H1 (cell line): ENCODE data around the gene SMIM9. TPM values are rescaled to one million over a fixed set of nuclear protein-coding genes. Genes with fewer than 3 reads are reported as not detected.

Experiments
- CTCF ChIA-PET: fragments of 300-600 bp; sonication (Branson Sonifier 250); formaldehyde crosslinking; loops from one replicate; lab custom pipeline; 2021; ENCODE audit not compliant: partially characterized antibody; lab: Charles Lee
- POLR2A ChIA-PET: fragments of 300-600 bp; sonication (Branson Sonifier 250); formaldehyde crosslinking; loops from one replicate; lab custom pipeline; 2021; ENCODE audit warnings: inconsistent platforms; ENCODE audit not compliant: partially characterized antibody; lab: Charles Lee
- DNase-seq, 2 experiments: peaks; one replicate each; pipeline versions ENCODE4 v3.0.0 to v3.0.0-alpha.2; 2010 to 2022; ENCODE audit warnings: low spot score in 2 of 2, low read depth in 1 of 2, mixed read lengths in 1 of 2
- FAIRE-seq: peaks from 2 replicates; lab custom pipeline; 2011; peaks lifted over from hg19 to GRCh38; lab: Jason Lieb, UNC
- H2AFZ ChIP-seq: 2 replicates; pipeline ENCODE4 v1.8.1; 2012; ENCODE audit warnings: low read length, inconsistent platforms
- H2AK5ac ChIP-seq: 2 replicates; pipeline ENCODE4 v1.6.1; 2013; ENCODE audit warnings: low read depth, low read length
- H2BK120ac ChIP-seq: replicated peaks from 2 replicates; pipeline ENCODE3; 2013; ENCODE audit warnings: low read depth, low read length, inconsistent platforms
- H2BK12ac ChIP-seq: 2 replicates; pipeline ENCODE4 v1.6.1; 2013; ENCODE audit warnings: low read depth, low read length
- H2BK15ac ChIP-seq: 2 replicates; pipeline ENCODE4 v1.6.1; 2013; ENCODE audit warnings: low read length
- H2BK20ac ChIP-seq: 2 replicates; pipeline ENCODE4 v1.6.1; 2013; ENCODE audit warnings: low read length
- H2BK5ac ChIP-seq: 2 replicates; pipeline ENCODE4 v1.6.1; 2013; ENCODE audit warnings: low read depth, low read length
- H3K14ac ChIP-seq: 2 replicates; pipeline ENCODE4 v1.6.1; 2013; ENCODE audit warnings: inconsistent platforms; ENCODE audit not compliant: insufficient read length
- H3K18ac ChIP-seq: 2 replicates; pipeline ENCODE4 v1.6.1; 2013; ENCODE audit warnings: low read length; ENCODE audit errors: extremely low read depth
- H3K23ac ChIP-seq: 2 replicates; pipeline ENCODE4 v1.6.1; 2013; ENCODE audit warnings: inconsistent platforms; ENCODE audit not compliant: insufficient read length
- H3K23me2 ChIP-seq: 2 replicates; pipeline ENCODE4 v1.6.1; 2013; ENCODE audit warnings: low read depth, low read length
- H3K27ac ChIP-seq: 2 replicates; pipeline ENCODE4 v1.6.1; 2011; ENCODE audit warnings: low read depth, low read length, inconsistent platforms
- H3K27me3 ChIP-seq, 4 experiments: replicated peaks in 1 of 4; 1 replicate in 1 of 4; 2 replicates in 3 of 4; pipeline versions ENCODE4 v1.6.1 to v1.8.1; 2011 to 2013; ENCODE audit warnings: low read length in 3 of 4, mild to moderate bottlenecking in 3 of 4, inconsistent platforms in 2 of 4, mixed read lengths in 2 of 4, moderate library complexity in 1 of 4; ENCODE audit not compliant: control insufficient read depth in 3 of 4, insufficient read depth in 3 of 4; ENCODE audit errors: extremely low read depth in 1 of 4
- H3K36me3 ChIP-seq, 4 experiments: 2 replicates each; pipeline versions ENCODE4 v1.6.1 to v1.8.1; 2011 to 2013; ENCODE audit warnings: mild to moderate bottlenecking in 4 of 4, low read length in 3 of 4, moderate library complexity in 2 of 4, control low read depth in 1 of 4, inconsistent platforms in 1 of 4; ENCODE audit not compliant: insufficient read depth in 4 of 4, control insufficient read depth in 2 of 4
- H3K4ac ChIP-seq: replicated peaks from 2 replicates; pipeline ENCODE3; 2013; ENCODE audit warnings: low read length, low read depth, mixed read lengths, inconsistent platforms; ENCODE audit not compliant: insufficient read length
- H3K4me1 ChIP-seq, 4 experiments: replicated peaks in 1 of 4; 1 replicate in 1 of 4; 2 replicates in 3 of 4; pipeline versions ENCODE4 v1.6.1 to v1.8.1; 2011 to 2013; ENCODE audit warnings: low read length in 3 of 4, inconsistent platforms in 2 of 4, mixed read lengths in 1 of 4; ENCODE audit not compliant: insufficient read depth in 4 of 4, control insufficient read depth in 3 of 4
- H3K4me2 ChIP-seq, 2 experiments: 2 replicates each; pipeline versions ENCODE4 v1.6.1 to v1.8.1; 2011 to 2013; ENCODE audit warnings: low read depth in 2 of 2, low read length in 2 of 2, control low read depth in 1 of 2, inconsistent platforms in 1 of 2, mild to moderate bottlenecking in 1 of 2; ENCODE audit not compliant: insufficient read depth in 1 of 2
- H3K4me3 ChIP-seq, 4 experiments: fragments of 200-600, 300-600 bp in 1 of 4; sonication (generic), shearing (Covaris generic), sonication (Bioruptor Twin) in 1 of 4; 2 replicates each; pipeline versions ENCODE4 v1.5.1 to v1.8.1; 2011 to 2016; ENCODE audit warnings: low read length in 4 of 4, low read depth in 3 of 4, control low read depth in 2 of 4, inconsistent platforms in 2 of 4, mild to moderate bottlenecking in 2 of 4, mixed read lengths in 1 of 4, moderate library complexity in 1 of 4; ENCODE audit not compliant: insufficient read depth in 2 of 4; ENCODE audit errors: extremely low read depth in 1 of 4
- H3K56ac ChIP-seq: replicated peaks from 2 replicates; pipeline ENCODE3; 2013; ENCODE audit warnings: low read depth, mild to moderate bottlenecking, mixed read lengths, low read length, inconsistent platforms; ENCODE audit not compliant: insufficient read length
- H3K79me1 ChIP-seq: 2 replicates; pipeline ENCODE4 v1.6.1; 2013; ENCODE audit warnings: low read depth, low read length, control low read depth
- H3K79me2 ChIP-seq, 2 experiments: 2 replicates each; pipeline versions ENCODE4 v1.6.1 to v1.8.1; 2012 to 2013; ENCODE audit warnings: low read length in 2 of 2, mild to moderate bottlenecking in 2 of 2, inconsistent platforms in 1 of 2; ENCODE audit not compliant: insufficient read depth in 2 of 2, control insufficient read depth in 1 of 2
- H3K9ac ChIP-seq, 4 experiments: replicated peaks in 1 of 4; 1 replicate in 1 of 4; 2 replicates in 3 of 4; pipeline versions ENCODE4 v1.6.1 to v1.8.1; 2011 to 2013; ENCODE audit warnings: low read depth in 3 of 4, low read length in 3 of 4, control low read depth in 2 of 4, mild to moderate bottlenecking in 2 of 4, moderate library complexity in 2 of 4, inconsistent platforms in 1 of 4; ENCODE audit errors: extremely low read depth in 1 of 4
- H3K9me3 ChIP-seq, 2 experiments: 2 replicates each; pipeline versions ENCODE4 v1.6.1 to v1.8.1; 2012 to 2013; ENCODE audit warnings: mild to moderate bottlenecking in 2 of 2, moderate library complexity in 2 of 2, control low read depth in 1 of 2, inconsistent platforms in 1 of 2, low read depth in 1 of 2, low read length in 1 of 2, mixed read lengths in 1 of 2; ENCODE audit not compliant: insufficient read depth in 2 of 2
- H4K20me1 ChIP-seq, 2 experiments: replicated peaks in 1 of 2; 2 replicates each; pipeline versions ENCODE3 to v1.8.1; 2011 to 2013; ENCODE audit warnings: inconsistent platforms in 2 of 2, low read length in 2 of 2, mild to moderate bottlenecking in 1 of 2; ENCODE audit not compliant: insufficient read depth in 2 of 2, control insufficient read depth in 1 of 2
- H4K5ac ChIP-seq: 2 replicates; pipeline ENCODE4 v1.6.1; 2013; ENCODE audit warnings: low read length, low read depth, mixed read lengths, inconsistent platforms; ENCODE audit not compliant: insufficient read length
- H4K8ac ChIP-seq: 2 replicates; pipeline ENCODE4 v1.8.0; 2013; ENCODE audit warnings: mild to moderate bottlenecking, moderate library complexity, low read length, inconsistent platforms; ENCODE audit not compliant: insufficient read depth; ENCODE audit errors: extremely low read depth
- H4K91ac ChIP-seq: replicated peaks from 2 replicates; pipeline ENCODE3; 2013; ENCODE audit warnings: low read length, mixed read lengths, inconsistent platforms; ENCODE audit not compliant: insufficient read length
- CHD1 ChIP-seq: IDR thresholded peaks from 2 replicates; pipeline ENCODE4 v1.6.1; 2012; ENCODE audit warnings: low read depth, low read length, improper control_type of control experiment
- HDAC2 ChIP-seq, 2 experiments: fragments of 300-600 bp in 1 of 2; sonication (generic) in 1 of 2; IDR thresholded peaks; 2 replicates each; pipeline ENCODE4 v1.6.1; 2011 to 2012; ENCODE audit warnings: low read depth in 2 of 2, low read length in 2 of 2, mild to moderate bottlenecking in 2 of 2, moderate library complexity in 2 of 2, borderline replicate concordance in 1 of 2, inconsistent platforms in 1 of 2
- SP2 ChIP-seq: IDR thresholded peaks from 2 replicates; pipeline ENCODE4 v1.6.1; 2012; ENCODE audit warnings: mild to moderate bottlenecking, low read length, inconsistent platforms
- SP4 ChIP-seq: IDR thresholded peaks from 2 replicates; pipeline ENCODE4 v1.6.1; 2012; ENCODE audit warnings: low read length, inconsistent platforms
- TAF7 ChIP-seq: optimal IDR thresholded peaks from 2 replicates; pipeline ENCODE3; 2011; ENCODE audit warnings: low read depth, mild to moderate bottlenecking, inconsistent platforms, low read length, moderate library complexity, borderline replicate concordance
- WGBS, 2 experiments: shearing (Covaris generic) in 1 of 2; methylation state at CpG; one replicate each; pipeline versions ENCODE4 v1.1.6 to v1.1.7; 2013 to 2015; ENCODE audit warnings: low lambda C conversion rate in 2 of 2, mixed read lengths in 2 of 2, inconsistent platforms in 1 of 2, low coverage in 1 of 2, missing lambda C conversion rate in 1 of 2; ENCODE audit not compliant: insufficient replicate concordance in 2 of 2, insufficient coverage in 1 of 2, insufficient read length in 1 of 2; ENCODE audit errors: extremely low coverage in 1 of 2, missing lambda C conversion rate in 1 of 2; 5-methylcytosine and 5-hydroxymethylcytosine counted together
- polyA plus RNA-seq, 7 experiments: library from polyadenylated mRNA; depleted of rRNA in 3 of 7; stranded (reverse) in 5 of 7; unstranded in 2 of 7; fragments of >200 nt in 5 of 7; fragments of 200-250 nt in 2 of 7; gene quantifications; 1 replicate in 5 of 7; 2 replicates in 1 of 7; 4 replicates in 1 of 7; pipeline versions ENCODE4 v1.2.1 to v1.2.3, GENCODE V29; 2011 to 2013; ENCODE audit warnings: missing spikeins in 2 of 7, mixed read lengths in 2 of 7
- total RNA-seq: library from RNA; stranded (reverse); fragmentation: NEBNext Ultra II Directional; extraction: Animal tissue kit (Norgen Biotek cat#: 25700); gene quantifications from 2 replicates; pipeline ENCODE4 v1.2.1, GENCODE V29; 2021
- TF ChIP-seq, protein P1 (sequence below): IDR thresholded peaks from 2 replicates; pipeline ENCODE4 v1.6.1; 2011; ENCODE audit warnings: low read depth, mild to moderate bottlenecking, low read length; ENCODE audit not compliant: insufficient read depth

The SMIM9 gene
- total and polyA plus RNA-seq, 2 of the 8 experiments (the other 6 are each of a cell fraction or from before 2014, with no cell fraction given), result not detected

DNA sequence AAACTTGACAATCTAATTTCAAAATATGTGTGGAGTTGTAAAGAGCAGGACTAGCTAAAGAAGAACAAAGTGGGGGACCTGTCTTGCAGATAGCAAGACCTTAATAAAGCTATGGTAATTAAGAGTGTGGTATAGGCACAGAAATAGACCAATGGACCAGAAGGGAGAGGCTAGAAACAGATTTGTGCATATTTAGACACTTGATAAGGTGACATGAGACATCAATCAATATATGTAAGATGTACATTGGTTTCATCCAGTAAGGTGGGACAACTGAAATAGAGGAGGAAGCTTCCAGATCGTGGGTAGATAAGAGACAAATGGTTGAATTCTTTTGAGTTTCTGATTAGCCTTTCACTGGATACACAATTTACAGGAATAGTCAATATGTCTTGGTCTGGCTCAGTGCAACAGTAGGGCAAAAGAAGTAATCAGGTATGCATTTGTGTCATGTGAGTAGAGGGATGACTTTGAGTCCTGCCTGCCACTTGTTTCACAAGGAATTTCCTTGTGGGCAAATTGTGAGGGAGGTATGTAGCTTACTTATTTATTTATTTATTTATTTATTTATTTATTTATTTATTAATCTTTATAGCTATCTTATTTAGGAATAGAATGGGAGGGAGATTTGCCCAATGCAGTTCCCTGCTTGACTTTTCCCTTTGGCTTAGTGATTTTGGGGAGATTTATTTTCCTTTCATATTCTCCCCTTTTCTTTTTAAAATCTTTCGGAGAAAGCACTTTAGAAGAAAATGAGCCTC is 21.9 kb downstream of the SMIM9 start:
- no peak overlapping the region for H3K4me3 ChIP-seq
- TF ChIP-seq HDAC2 (IDR thresholded peaks at IDR 0.05; ENCODE audit: borderline replicate concordance in 1 of 2, low read depth in 2 of 2, low read length in 2 of 2) (no peak), SP4 (no peak), TAF7 (no peak), CHD1 (no peak), SP2 (no peak)
- TF ChIP-seq, protein P1, sequence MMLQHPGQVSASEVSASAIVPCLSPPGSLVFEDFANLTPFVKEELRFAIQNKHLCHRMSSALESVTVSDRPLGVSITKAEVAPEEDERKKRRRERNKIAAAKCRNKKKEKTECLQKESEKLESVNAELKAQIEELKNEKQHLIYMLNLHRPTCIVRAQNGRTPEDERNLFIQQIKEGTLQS, result no peak
- TF ChIP-seq, all 59 proteins: peak for 0
- DNase-seq (no peak), FAIRE-seq (no peak)
- WGBS, 2 experiments, result 78% methylated on average over 2 of the region's 2 CpGs; no CpG with 5 or more reads in 1 of the 2 experiments
- no peak overlapping the region for H3K14ac ChIP-seq
- H3K18ac ChIP-seq, result no peak overlapping the region
- no peak overlapping the region for H3K23ac ChIP-seq
- no peaks in the 10 kb centered on the region for H3K4me1 ChIP-seq
- no peak overlapping the region for H4K5ac ChIP-seq
- H3K9me3 ChIP-seq, result peaks cover 0 to 4% of the 10 kb centered on the region in 2 experiments; a peak in 2 of 4 replicates
- H3K79me1 ChIP-seq, result no peaks in the 10 kb centered on the region
- no peak overlapping the region for H3K4ac ChIP-seq
- no peak overlapping the region for H2BK120ac ChIP-seq
- H2BK12ac ChIP-seq, result no peak overlapping the region
- H2AFZ ChIP-seq, result no peak overlapping the region
- no peak overlapping the region for H3K9ac ChIP-seq
- no peaks in the 10 kb centered on the region for H3K23me2 ChIP-seq
- H4K91ac ChIP-seq, result no peak overlapping the region
- H3K4me2 ChIP-seq, result no peak overlapping the region
- no peak overlapping the region for H4K8ac ChIP-seq
- no peak overlapping the region for H2AK5ac ChIP-seq
- H3K56ac ChIP-seq, result no peak overlapping the region
- peaks cover 0 to 2% (median 0%) of the 10 kb centered on the region in 4 experiments; a peak in 1 of 8 replicates for H3K36me3 ChIP-seq
- ChIA-PET CTCF (interaction anchor here (0.6 kb wide), 1 partner anchor 30 kb away, joined by 3 read pairs; no protein-coding TSS in a partner anchor), POLR2A (interaction anchor here (2.0 kb wide), 1 partner anchor 8 kb away, joined by 7 read pairs; no protein-coding TSS in a partner anchor)
- no peak overlapping the region for H2BK5ac ChIP-seq
- H3K27me3 ChIP-seq, result no peaks in the 10 kb centered on the region
- H2BK20ac ChIP-seq, result no peak overlapping the region
- no peak overlapping the region for H3K27ac ChIP-seq
- H2BK15ac ChIP-seq, result no peak overlapping the region
- H3K79me2 ChIP-seq, result no peaks in the 10 kb centered on the region
- no peaks in the 10 kb centered on the region for H4K20me1 ChIP-seq
